Stimulated activated effector memory CD8-positive, alpha-beta T cell treated with anti-CD3 and anti-CD28 coated beads, Interleukin-12 subunit alpha, Interleukin-12 subunit beta, amount 100 ng/mL, for 72 hours (primary cell): ENCODE measurements around the gene EFEMP2.

Experiments
- ATAC-seq: fragments of 150-1000 bp; cut with Tn5 transposase; 2 replicates; pipeline ENCODE4 v1.10.0; 2021
- DNase-seq, 2 donors: peaks; one replicate each; pipeline ENCODE4 v3.0.0; 2021 to 2022; ENCODE audit warnings: low spot score in 2 of 2
- H3K27ac Mint-ChIP-seq: one replicate; pipeline ENCODE4 v1.8.0; 2022; ENCODE audit warnings: mild to moderate bottlenecking, mixed read lengths
- H3K36me3 Mint-ChIP-seq: one replicate; pipeline ENCODE4 v1.8.0; 2022; ENCODE audit warnings: mild to moderate bottlenecking, mixed read lengths
- H3K4me1 Mint-ChIP-seq: one replicate; pipeline ENCODE4 v1.8.0; 2022; ENCODE audit warnings: mixed read lengths
- H3K4me3 Mint-ChIP-seq: one replicate; pipeline ENCODE4 v1.8.0; 2022; ENCODE audit warnings: mild to moderate bottlenecking, mixed read lengths
- H3K9me3 Mint-ChIP-seq: one replicate; pipeline ENCODE4 v1.8.0; 2022; ENCODE audit warnings: mixed read lengths

The EFEMP2 gene

GRCh38 chr11:65857853-65858680 is 14.5 kb downstream of the EFEMP2 start, which contains the start of gene CFL1:
Gene CFL1 (minus strand): TSS chr11:65858180. CDS start chr11:65858099, 81 bp downstream.
- DNase-seq (peak; percentile 91 to 97), ATAC-seq (peak; percentile 77)
- H3K27ac Mint-ChIP-seq, result peak within 1 kb of the TSS; percentile 97
- peak within 1 kb of the TSS; percentile 97 for H3K4me3 Mint-ChIP-seq
- H3K4me1 Mint-ChIP-seq, result peaks cover 74% of the 10 kb centered on the region
- peaks cover 98% of the 10 kb centered on the region for H3K36me3 Mint-ChIP-seq
- H3K9me3 Mint-ChIP-seq, result no peaks in the 10 kb centered on the region

DNA sequence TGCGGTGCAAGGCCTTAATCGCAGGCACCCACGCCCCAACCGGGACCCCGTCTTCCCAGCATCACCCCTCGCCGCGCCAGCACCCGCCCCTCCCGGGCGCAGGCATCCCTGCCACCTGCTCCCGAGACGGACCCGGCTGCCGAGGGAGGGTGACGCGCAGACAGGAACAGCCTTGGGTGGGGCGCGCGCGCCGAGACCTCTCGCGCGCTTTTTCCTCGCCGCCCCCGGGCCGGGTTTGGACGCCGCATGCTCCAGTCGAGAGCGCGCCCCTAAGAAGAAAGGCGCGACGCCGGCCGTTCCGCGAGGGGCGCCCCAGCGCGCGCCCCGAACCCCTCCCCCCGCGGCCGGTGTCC is 15.1 kb downstream of the EFEMP2 start:
- Mint-ChIP-seq H3K36me3 (peaks cover 98% of the 10 kb centered on the region), H3K4me3 (peak overlapping the region; percentile 97), H3K9me3 (no peaks in the 10 kb centered on the region), H3K4me1 (peaks cover 68% of the 10 kb centered on the region), H3K27ac (peak overlapping the region; percentile 97)
- DNase-seq (peak; percentile 64 to 84), ATAC-seq (peak; percentile 0)

DNA sequence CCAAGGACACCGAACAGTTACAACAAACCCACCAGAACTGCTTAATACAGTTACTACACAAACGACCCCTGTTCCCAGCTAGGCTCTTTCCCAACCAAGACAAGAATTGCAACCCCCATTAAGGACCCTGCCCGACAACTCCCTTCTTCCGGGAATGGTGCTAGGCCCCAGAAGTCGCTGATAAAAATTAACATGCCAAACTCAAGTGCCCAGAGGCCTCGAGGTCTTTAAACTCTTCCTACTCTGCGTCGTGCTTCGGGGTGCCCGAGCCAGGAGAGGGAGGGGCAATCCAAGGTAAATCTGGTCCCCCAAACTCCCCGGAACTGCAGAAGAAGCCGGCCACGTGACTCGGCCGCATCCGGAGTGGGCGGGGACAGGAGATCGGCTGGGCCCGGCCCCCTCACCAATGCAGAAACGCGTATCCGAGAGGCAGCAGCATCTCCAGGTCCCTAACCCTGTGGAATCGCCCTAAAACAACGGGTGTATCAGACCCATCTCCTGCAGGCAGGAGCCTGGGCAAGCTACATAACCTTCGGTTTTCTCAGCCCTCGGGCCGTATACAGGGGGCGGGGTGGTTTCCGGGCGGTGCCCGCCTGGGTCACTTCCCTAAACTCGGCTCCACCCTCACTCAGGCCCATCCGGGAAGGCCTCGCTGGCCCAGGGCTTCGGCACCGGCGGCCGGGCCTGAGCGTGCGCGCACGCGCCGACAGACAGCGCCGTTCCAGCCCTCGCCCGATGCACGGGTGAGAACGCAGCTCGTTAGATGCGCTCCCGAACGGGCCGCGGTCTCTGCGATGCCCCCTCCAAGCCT is 15.7 kb downstream of the EFEMP2 start:
- ATAC-seq (peak; percentile 14), DNase-seq (peak; percentile 75 to 92)
- Mint-ChIP-seq H3K36me3 (peaks cover 98% of the 10 kb centered on the region), H3K4me3 (peak overlapping the region; percentile 97), H3K4me1 (peaks cover 66% of the 10 kb centered on the region), H3K27ac (peak overlapping the region; percentile 97), H3K9me3 (no peaks in the 10 kb centered on the region)

- ATAC-seq (no peak), DNase-seq (no peak)
- Mint-ChIP-seq H3K4me3 (peak overlapping the region; percentile 97), H3K9me3 (no peaks in the 10 kb centered on the region), H3K4me1 (peaks cover 65% of the 10 kb centered on the region), H3K36me3 (peaks cover 98% of the 10 kb centered on the region), H3K27ac (peak overlapping the region; percentile 97)
These were observed 16.7 kb downstream of the EFEMP2 start for GRCh38 chr11:65855927-65856363.

DNA sequence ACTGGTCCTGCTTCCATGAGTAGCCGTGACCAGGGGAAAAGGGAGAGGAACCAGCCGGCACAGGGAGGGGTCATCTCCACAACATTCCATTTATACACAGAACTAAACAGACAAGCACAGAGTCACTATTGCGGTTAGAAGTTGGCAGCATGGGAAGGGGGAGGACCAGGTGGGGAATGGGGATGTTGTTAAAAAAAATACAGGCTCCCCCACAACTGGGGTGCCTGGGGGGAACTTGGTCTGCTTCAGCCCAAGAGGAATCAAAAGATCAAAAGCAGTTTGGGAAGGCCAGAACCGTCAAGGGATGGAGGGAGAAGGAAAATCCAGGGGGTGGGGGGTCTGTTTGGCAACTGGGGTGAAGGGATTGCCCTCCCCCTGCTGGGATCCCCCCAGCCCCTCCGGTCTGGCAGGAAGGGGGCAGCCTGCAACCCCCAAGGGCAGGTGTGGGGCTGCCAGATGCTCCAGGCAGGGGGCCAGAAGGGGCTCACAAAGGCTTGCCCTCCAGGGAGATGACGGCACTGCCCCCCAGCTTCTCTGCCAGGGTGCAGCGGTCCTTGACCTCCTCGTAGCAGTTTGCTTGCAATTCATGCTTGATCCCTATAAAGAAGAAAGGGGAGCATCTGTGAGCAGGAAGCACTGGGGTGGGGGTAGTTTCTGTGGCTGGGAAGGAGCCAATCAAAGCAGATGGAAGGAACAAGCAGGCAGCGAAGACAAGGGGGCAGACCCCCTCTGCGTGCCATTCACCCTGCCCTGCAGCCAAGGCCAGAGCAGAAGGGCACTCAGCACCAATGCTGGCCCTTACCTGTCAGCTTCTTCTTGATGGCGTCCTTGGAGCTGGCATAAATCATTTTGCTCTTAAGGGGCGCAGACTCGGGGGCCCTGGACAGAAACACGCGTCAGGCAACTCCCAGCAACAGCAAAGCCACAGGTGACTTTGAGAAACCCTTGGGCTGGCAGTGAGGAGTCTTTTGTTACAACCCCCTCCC is 17.5 kb downstream of the EFEMP2 start:
- Mint-ChIP-seq H3K36me3 (peaks cover 98% of the 10 kb centered on the region), H3K4me1 (peaks cover 62% of the 10 kb centered on the region), H3K4me3 (peak overlapping the region; percentile 97), H3K27ac (peak overlapping the region; percentile 88), H3K9me3 (no peaks in the 10 kb centered on the region)
- no peak for ATAC-seq
- DNase-seq, result no peak

GRCh38 chr11:65854161-65854592 is 18.4 kb downstream of the EFEMP2 start:
- Mint-ChIP-seq H3K9me3 (no peaks in the 10 kb centered on the region), H3K4me3 (peak overlapping the region; percentile 97), H3K36me3 (peaks cover 88% of the 10 kb centered on the region), H3K27ac (peak overlapping the region; percentile 88), H3K4me1 (peaks cover 55% of the 10 kb centered on the region)
- ATAC-seq, result no peak
- DNase-seq, result no peak

- peak overlapping the region; percentile 88 for H3K27ac Mint-ChIP-seq
- H3K36me3 Mint-ChIP-seq, result peaks cover 83% of the 10 kb centered on the region
- no peaks in the 10 kb centered on the region for H3K9me3 Mint-ChIP-seq
- H3K4me3 Mint-ChIP-seq, result no peak overlapping the region
- DNase-seq, result peak in 1 of 2 donors; percentile 49
- H3K4me1 Mint-ChIP-seq, result peaks cover 47% of the 10 kb centered on the region
- ATAC-seq, result no peak
These were observed 19.2 kb downstream of the EFEMP2 start for GRCh38 chr11:65853246-65853979.

DNA sequence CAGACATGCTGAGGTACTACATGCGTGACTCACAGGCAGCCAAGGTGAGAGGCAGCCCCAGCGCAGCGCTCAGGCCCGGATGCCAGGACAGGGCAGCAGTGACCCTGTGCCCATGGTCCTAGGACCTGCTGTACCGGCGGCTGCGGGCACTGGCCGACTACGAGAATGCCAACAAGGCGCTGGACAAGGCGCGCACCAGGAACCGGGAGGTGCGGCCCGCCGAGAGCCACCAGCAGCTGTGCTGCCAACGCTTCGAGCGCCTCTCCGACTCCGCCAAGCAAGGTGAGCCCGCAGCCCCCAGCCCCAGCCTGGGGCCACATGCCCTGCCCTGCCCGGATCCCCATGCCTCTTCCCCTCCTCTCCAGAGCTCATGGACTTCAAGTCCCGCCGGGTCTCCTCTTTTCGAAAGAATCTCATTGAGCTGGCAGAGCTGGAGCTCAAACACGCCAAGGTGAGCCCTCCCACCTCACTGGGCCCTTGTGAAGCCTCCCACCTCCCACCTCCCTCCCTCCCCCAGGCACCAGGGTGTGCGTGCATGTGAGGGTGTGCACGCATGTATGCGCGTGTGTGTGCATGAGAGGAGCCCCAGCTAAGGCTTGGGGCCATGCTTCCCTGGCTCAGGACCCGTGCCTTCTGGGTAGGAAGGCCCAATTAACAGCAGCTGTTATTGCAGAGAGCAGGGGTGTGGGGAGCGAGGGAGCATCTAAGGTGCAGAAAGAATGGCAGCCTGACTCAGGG is 19.9 kb downstream of the EFEMP2 start:
- Mint-ChIP-seq H3K4me3 (no peak overlapping the region), H3K27ac (peak overlapping the region; percentile 88), H3K4me1 (peaks cover 44% of the 10 kb centered on the region), H3K36me3 (peaks cover 75% of the 10 kb centered on the region), H3K9me3 (no peaks in the 10 kb centered on the region)
- peak in 1 of 2 donors; percentile 53 for DNase-seq
- no peak for ATAC-seq

DNA sequence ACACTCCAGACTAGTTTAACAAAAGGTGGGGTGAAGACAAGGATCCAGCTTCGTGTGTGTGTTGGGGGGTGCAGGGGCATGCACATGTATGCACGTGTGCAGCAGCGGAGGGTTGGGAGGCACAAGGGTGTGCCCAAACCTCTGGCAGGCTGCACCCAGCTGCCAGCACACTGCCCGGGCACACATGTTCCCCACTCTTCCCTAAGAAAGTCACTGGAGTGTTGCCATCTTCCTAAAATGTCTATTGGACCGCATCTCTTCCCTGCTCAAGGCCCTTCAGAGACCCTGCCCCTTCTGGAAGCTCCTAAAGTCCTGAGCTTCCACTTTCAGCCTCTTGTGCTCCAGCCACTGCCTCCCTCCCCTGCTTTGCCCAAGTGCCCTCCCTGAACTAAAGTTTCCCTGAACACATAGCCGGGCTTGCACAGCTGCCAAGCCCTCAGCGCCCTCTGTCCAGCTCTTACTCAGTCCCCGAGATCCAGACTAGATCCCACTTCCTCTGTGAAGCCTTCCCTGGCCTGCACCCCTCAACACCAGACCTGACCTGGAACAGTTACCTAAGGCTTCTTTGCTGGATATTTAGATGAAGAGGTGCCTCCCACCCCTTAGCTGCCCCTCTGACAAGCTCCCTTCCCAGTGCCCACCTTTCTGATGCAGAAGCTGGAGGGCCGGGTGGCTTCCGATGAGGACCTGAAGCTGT is 20.6 kb downstream of the EFEMP2 start:
- Mint-ChIP-seq H3K27ac (peak overlapping the region; percentile 58), H3K9me3 (no peaks in the 10 kb centered on the region), H3K4me3 (no peak overlapping the region), H3K36me3 (peaks cover 68% of the 10 kb centered on the region), H3K4me1 (peaks cover 44% of the 10 kb centered on the region)
- ATAC-seq (no peak), DNase-seq (peak in 1 of 2 donors; percentile 55)

DNA sequence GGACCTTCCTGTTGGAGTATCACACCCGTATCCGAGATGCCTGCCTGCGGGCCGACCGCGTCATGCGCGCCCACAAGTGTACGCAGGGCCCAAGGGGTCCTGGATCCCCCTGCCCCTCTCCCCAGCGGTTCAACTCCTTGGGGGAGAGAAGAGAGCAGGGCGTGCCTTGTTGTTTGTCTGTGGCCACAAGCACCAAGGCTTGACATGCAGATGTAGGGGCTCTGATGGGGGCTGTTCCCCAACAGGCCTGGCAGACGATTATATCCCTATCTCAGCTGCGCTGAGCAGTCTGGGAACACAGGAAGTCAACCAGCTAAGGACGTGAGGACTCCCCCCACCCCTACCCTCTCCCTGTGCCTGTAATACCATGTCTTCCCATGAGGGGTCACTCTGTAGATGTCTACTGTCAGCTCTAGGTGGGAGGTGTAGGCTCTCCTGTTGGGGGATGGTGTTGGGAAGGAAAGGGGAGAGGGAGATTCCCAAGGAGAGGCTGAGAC is 21.5 kb downstream of the EFEMP2 start:
- ATAC-seq (peak; percentile 17), DNase-seq (peak in 1 of 2 donors; percentile 73)
- Mint-ChIP-seq H3K4me1 (peaks cover 36% of the 10 kb centered on the region), H3K36me3 (peaks cover 60% of the 10 kb centered on the region), H3K4me3 (no peak overlapping the region), H3K27ac (peak overlapping the region; percentile 58), H3K9me3 (no peaks in the 10 kb centered on the region)

- ATAC-seq, result peak; percentile 2
- peaks cover 53% of the 10 kb centered on the region for H3K36me3 Mint-ChIP-seq
- DNase-seq, result peak in 1 of 2 donors; percentile 51
- H3K27ac Mint-ChIP-seq, result peak overlapping the region; percentile 52
- no peak overlapping the region for H3K4me3 Mint-ChIP-seq
- peaks cover 29% of the 10 kb centered on the region for H3K4me1 Mint-ChIP-seq
- no peaks in the 10 kb centered on the region for H3K9me3 Mint-ChIP-seq
These were observed 22.1 kb downstream of the EFEMP2 start for GRCh38 chr11:65850217-65851082.

DNA sequence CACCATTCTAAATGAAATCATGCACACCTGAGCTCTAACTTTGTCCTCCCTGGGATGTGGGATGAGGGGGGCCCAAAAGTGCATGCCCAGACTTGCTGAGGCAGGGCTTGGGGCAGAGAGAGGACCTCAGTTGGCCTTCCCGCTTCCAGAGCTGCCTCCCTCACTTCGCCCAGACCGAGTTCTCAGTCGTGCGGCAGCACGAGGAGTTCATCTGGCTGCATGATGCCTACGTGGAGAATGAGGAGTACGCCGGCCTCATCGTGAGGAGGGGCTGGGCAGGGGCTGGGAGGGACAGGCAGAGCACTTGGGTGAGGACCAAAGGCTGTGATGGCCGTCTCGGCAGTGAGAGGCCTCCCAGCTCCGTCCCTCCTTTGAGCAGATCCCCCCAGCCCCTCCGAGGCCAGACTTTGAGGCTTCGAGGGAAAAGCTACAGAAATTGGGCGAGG is 22.8 kb downstream of the EFEMP2 start:
- H3K9me3 Mint-ChIP-seq, result no peaks in the 10 kb centered on the region
- H3K4me1 Mint-ChIP-seq, result peaks cover 23% of the 10 kb centered on the region
- peak in 1 of 2 donors; percentile 52 for DNase-seq
- H3K4me3 Mint-ChIP-seq, result no peak overlapping the region
- peaks cover 46% of the 10 kb centered on the region for H3K36me3 Mint-ChIP-seq
- no peak for ATAC-seq
- peak overlapping the region; percentile 52 for H3K27ac Mint-ChIP-seq
